Stimulated activated CD8-positive, alpha-beta memory T cell treated with anti-CD3 and anti-CD28 coated beads, Interleukin-15, amount 100 ng/mL, for 1 hour (primary cell): ENCODE data around the gene ANKRD66.
"Not testable (repeated sequence)": the region's sequence is repeated elsewhere in the genome, so short reads cannot be mapped to it uniquely, and the experiment has no call there.

Source experiments
- DNase-seq: peaks from one replicate; pipeline ENCODE4 v3.0.0-alpha.2; 2020; ENCODE audit warnings: low read depth

The ANKRD66 gene

GRCh38 chr6:46755865-46756264 is 9.1 kb downstream of the ANKRD66 start:
- DNase-seq, result no peak

- DNase-seq, result no peak
These were observed 9.9 kb downstream of the ANKRD66 start for GRCh38 chr6:46756469-46757213.

GRCh38 chr6:46757214-46757596 is 10.5 kb downstream of the ANKRD66 start:
- DNase-seq, result no peak

- DNase-seq, result no peak
These were observed 12.4 kb downstream of the ANKRD66 start for GRCh38 chr6:46758960-46759753.

GRCh38 chr6:46760925-46761324 is 14.2 kb downstream of the ANKRD66 start:
- no peak for DNase-seq

GRCh38 chr6:46763466-46763865 is 16.7 kb downstream of the ANKRD66 start:
- DNase-seq, result no peak

- DNase-seq, result not testable (repeated sequence)
These were observed 17.5 kb downstream of the ANKRD66 start for GRCh38 chr6:46764280-46764679.

- DNase-seq, result no peak
These were observed 18.2 kb downstream of the ANKRD66 start for GRCh38 chr6:46764961-46765360.

GRCh38 chr6:46772016-46772415 is 25.3 kb downstream of the ANKRD66 start:
- DNase-seq, result no peak

- DNase-seq, result no peak
These were observed 26.0 kb downstream of the ANKRD66 start for GRCh38 chr6:46772762-46773161.

- no peak for DNase-seq
These were observed 26.6 kb downstream of the ANKRD66 start for GRCh38 chr6:46773201-46773855.

GRCh38 chr6:46774736-46775135 is 28.0 kb downstream of the ANKRD66 start:
- not testable (repeated sequence) for DNase-seq

- DNase-seq, result no peak
These were observed 29.5 kb downstream of the ANKRD66 start for GRCh38 chr6:46776070-46776712.

- DNase-seq, result no peak
These were observed 31.0 kb downstream of the ANKRD66 start for GRCh38 chr6:46777476-46778346.

- DNase-seq, result no peak
These were observed 35.0 kb downstream of the ANKRD66 start for GRCh38 chr6:46781478-46782378.

GRCh38 chr6:46784535-46784934 is 37.8 kb downstream of the ANKRD66 start:
- DNase-seq, result no peak

GRCh38 chr6:46787871-46788540 is 41.3 kb downstream of the ANKRD66 start:
- no peak for DNase-seq

GRCh38 chr6:46788791-46789190 is 42.1 kb downstream of the ANKRD66 start:
- no peak for DNase-seq

GRCh38 chr6:46789434-46790354 is 43.0 kb downstream of the ANKRD66 start:
- no peak for DNase-seq
